Tibial nerve (tissue), 4 donors: ENCODE data around the gene TFDP3.

Source experiments
- EP300 ChIP-seq, 2 donors: sonication (generic); formaldehyde crosslinking; IDR thresholded peaks; one replicate each; pipeline ENCODE4 v1.6.1; 2017; ENCODE audit warnings: antibody characterized with exemption in 2 of 2, mild to moderate bottlenecking in 1 of 2
- POLR2A ChIP-seq, 2 donors: fragments of 450-650 bp; IDR thresholded peaks; one replicate each; pipeline ENCODE4 v1.6.1; 2017; ENCODE audit warnings: antibody characterized with exemption in 2 of 2, mild to moderate bottlenecking in 2 of 2, moderate library complexity in 2 of 2
- TF ChIP-seq, protein P1 (sequence below), 5 experiments: fragments of 200-600 bp in 3 of 5; fragments of 450-650 bp in 2 of 5; sonication (generic) in 3 of 5; IDR thresholded peaks; one replicate each; pipeline ENCODE4 v1.5.1; 2016 to 2019; ENCODE audit warnings: antibody characterized with exemption in 5 of 5, mild to moderate bottlenecking in 3 of 5, moderate library complexity in 2 of 5

DNA sequence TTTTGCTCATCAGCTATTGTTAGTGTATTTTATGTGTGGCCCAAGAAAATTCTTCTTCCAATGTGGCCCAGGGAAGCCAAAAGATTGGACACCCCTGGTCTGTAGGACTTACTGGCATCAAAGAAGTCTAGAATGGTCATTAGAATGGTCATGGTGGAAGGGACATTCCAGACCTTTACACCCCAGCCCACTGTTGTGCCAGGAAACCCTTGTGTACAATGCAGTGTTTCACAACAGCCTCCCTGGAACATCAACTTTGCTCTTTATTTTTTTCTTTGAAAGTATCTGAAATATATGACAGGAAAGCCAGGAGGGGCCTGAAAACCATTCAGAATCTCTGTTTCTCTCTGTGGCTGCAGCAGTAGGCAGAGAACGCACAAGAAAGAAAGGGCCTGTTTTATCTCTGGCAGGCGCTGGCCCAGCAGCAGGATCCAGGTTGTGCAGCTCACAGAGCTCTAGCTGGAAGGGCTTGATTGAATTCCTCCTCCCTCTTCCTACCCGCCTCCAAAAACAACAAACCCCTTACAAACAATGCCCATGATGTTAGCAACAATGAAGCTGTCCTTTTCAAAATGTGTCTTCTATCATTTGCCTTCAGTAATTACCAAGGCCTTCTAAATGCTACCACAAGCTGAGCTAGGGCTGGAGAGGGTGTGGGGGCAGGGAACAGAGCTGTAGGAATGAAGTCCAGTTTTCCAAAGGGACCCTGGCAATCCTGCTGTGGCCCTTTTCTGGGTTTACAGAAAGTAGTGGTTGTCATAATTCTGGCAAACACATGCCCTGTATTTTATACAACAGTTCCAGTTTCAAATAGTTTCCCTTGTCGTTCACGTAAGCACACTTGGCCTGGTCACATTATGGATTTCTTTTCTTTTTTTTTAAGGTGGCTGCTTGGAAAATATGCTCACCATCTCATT is 32.3 kb upstream of the TFDP3 start:
- TF ChIP-seq, protein P1, sequence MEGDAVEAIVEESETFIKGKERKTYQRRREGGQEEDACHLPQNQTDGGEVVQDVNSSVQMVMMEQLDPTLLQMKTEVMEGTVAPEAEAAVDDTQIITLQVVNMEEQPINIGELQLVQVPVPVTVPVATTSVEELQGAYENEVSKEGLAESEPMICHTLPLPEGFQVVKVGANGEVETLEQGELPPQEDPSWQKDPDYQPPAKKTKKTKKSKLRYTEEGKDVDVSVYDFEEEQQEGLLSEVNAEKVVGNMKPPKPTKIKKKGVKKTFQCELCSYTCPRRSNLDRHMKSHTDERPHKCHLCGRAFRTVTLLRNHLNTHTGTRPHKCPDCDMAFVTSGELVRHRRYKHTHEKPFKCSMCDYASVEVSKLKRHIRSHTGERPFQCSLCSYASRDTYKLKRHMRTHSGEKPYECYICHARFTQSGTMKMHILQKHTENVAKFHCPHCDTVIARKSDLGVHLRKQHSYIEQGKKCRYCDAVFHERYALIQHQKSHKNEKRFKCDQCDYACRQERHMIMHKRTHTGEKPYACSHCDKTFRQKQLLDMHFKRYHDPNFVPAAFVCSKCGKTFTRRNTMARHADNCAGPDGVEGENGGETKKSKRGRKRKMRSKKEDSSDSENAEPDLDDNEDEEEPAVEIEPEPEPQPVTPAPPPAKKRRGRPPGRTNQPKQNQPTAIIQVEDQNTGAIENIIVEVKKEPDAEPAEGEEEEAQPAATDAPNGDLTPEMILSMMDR (IDR thresholded peaks at IDR 0.05), result no peak
- TF ChIP-seq EP300 (IDR thresholded peaks at IDR 0.05), result no peak
- no peak for TF ChIP-seq POLR2A (IDR thresholded peaks at IDR 0.05)
